Mucosa of descending colon (tissue), 3 donors: ENCODE measurements around the gene GPR37L1. TPM values are rescaled to one million over a fixed set of nuclear protein-coding genes. Genes with fewer than 3 reads are reported as not detected.

Source experiments
- ATAC-seq: fragments of 200-7000 bp; cut with Tn5 transposase; one replicate; pipeline ENCODE4 v1.9.1; 2020; ENCODE audit warnings: mild to moderate bottlenecking, moderate library complexity
- DNase-seq, 3 donors: peaks; one replicate each; pipeline ENCODE4 v3.0.0-alpha.2; 2020
- H3K36me3 ChIP-seq: fragments of 200-600 bp; one replicate; pipeline ENCODE4 v1.8.0; 2021; ENCODE audit warnings: low read depth, mild to moderate bottlenecking
- H3K4me1 ChIP-seq: fragments of 200-600 bp; one replicate; pipeline ENCODE4 v1.8.0; 2021; ENCODE audit warnings: low read depth, mild to moderate bottlenecking
- H3K4me3 ChIP-seq: fragments of 200-600 bp; one replicate; pipeline ENCODE4 v1.8.0; 2021; ENCODE audit warnings: mild to moderate bottlenecking
- H3K9me3 ChIP-seq: fragments of 200-600 bp; one replicate; pipeline ENCODE4 v1.8.0; 2021; ENCODE audit warnings: mild to moderate bottlenecking
- intact Hi-C, 2 donors: fragments of 100-400 bp; cut with DNase I in 1 of 2; cut with micrococcal nuclease in 1 of 2; formaldehyde crosslinking; loops; one replicate each; pipeline versions ENCODE4 v1.11.0 to v1.11.1; 2022; cut with DNase I, micrococcal nuclease
- total RNA-seq, 3 donors: library from RNA; stranded (reverse); fragmentation: NEBNext Ultra II Directional in 2 of 3; extraction: Animal tissue kit (Norgen Biotek cat#: 25700) in 2 of 3; gene quantifications; one replicate each; pipeline versions ENCODE4 v1.2.1 to v1.2.4, GENCODE V29; 2021 to 2023
- TF ChIP-seq, protein P1 (sequence below): fragments of 200-600 bp; IDR thresholded peaks from one replicate; pipeline ENCODE4 v1.8.0; 2022; ENCODE audit warnings: antibody characterized with exemption, mild to moderate bottlenecking
- donor health status: DM: no; HTN: no; CAD: no; lungs with moderate emphysema.
- donor health status: DM: no; HTN: no; CAD: no.
- donor health status: DM: no; HTN: yes; CAD: no.

GPR37L1 gene
- total RNA-seq, 3 donors from 2014 or later = 2.4 to 3.5 (median 2.9) TPM

- ATAC-seq = no peak
- Histone ChIP-seq H3K36me3 (no peaks in the 10 kb centered on the region), H3K4me1 (no peaks in the 10 kb centered on the region), H3K4me3 (no peak overlapping the region), H3K9me3 (no peaks in the 10 kb centered on the region)
- DNase-seq = no peak
- intact Hi-C loops = no loop called here
- TF ChIP-seq, protein P1, sequence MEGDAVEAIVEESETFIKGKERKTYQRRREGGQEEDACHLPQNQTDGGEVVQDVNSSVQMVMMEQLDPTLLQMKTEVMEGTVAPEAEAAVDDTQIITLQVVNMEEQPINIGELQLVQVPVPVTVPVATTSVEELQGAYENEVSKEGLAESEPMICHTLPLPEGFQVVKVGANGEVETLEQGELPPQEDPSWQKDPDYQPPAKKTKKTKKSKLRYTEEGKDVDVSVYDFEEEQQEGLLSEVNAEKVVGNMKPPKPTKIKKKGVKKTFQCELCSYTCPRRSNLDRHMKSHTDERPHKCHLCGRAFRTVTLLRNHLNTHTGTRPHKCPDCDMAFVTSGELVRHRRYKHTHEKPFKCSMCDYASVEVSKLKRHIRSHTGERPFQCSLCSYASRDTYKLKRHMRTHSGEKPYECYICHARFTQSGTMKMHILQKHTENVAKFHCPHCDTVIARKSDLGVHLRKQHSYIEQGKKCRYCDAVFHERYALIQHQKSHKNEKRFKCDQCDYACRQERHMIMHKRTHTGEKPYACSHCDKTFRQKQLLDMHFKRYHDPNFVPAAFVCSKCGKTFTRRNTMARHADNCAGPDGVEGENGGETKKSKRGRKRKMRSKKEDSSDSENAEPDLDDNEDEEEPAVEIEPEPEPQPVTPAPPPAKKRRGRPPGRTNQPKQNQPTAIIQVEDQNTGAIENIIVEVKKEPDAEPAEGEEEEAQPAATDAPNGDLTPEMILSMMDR = no peak
These were observed 5.3 kb downstream of the GPR37L1 start for GRCh38 chr1:202127836-202128622.

GRCh38 chr1:202129453-202130296 lies 7.0 kb downstream of the GPR37L1 start:
- TF ChIP-seq, protein P1 = no peak
- Histone ChIP-seq H3K4me3 (no peak overlapping the region), H3K4me1 (no peaks in the 10 kb centered on the region), H3K36me3 (no peaks in the 10 kb centered on the region), H3K9me3 (no peaks in the 10 kb centered on the region)
- ATAC-seq = no peak
- intact Hi-C loops = no loop called here
- no peak for DNase-seq

DNA sequence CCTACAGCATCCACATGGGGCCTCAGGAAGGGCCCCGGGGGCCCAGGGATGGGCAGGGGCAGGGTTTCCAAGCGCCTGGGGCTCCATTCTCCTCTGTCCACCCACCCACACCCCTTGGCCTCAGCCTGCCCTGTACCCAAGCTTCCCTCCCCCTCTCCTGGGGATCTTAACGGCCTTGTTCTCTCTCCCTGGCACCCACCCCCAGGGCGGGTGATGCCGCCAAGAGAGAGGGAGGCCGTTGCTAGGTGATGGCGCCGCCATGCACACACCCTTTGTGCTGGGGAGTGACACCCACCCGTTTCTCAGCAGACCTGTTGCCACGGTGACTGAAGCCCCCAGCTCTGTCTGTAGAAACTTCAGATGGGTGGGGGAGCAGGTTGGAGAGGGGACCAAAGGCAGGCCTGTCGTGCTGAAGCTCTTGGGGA lies 7.6 kb downstream of the GPR37L1 start:
- H3K36me3 ChIP-seq = no peaks in the 10 kb centered on the region
- intact Hi-C loops = no loop called here
- H3K9me3 ChIP-seq = no peaks in the 10 kb centered on the region
- TF ChIP-seq, protein P1 = no peak
- H3K4me1 ChIP-seq = no peaks in the 10 kb centered on the region
- DNase-seq = no peak
- ATAC-seq = no peak
- H3K4me3 ChIP-seq = no peak overlapping the region

DNA sequence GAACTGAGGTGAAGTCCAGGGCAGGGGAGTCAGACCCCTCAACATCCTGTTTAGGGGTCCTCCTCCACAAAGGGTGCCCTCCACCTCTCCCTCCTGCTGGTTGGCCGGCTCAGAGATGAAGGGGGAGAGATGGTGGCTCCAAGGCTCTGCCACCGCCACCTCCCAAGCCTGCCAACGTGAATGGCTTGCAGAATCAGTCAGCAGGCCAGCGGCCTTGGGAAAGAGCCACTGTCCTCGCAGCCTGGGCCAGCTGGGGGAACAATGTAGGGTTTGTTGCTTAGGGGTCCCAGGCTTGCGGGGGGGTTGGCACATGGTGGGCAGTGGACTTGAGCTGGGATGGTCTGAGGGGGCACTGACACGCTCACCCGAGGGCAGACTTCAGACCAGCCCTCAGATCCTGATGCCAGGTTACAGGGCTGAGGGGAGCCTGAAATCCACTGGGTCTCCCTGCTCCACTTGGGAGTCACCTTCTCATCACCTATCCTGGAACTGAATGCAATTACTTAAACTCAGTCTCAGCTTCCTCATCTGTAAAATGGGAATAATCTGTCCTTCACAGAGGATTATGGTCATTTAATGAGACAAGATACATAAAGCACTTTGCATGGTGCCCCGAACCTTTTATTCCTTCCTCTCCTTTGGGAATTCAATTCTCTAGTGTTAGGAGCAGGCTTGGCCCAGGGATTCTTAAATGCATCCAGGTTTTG lies 8.3 kb downstream of the GPR37L1 start:
- Histone ChIP-seq H3K36me3 (no peaks in the 10 kb centered on the region), H3K4me3 (no peak overlapping the region), H3K9me3 (no peaks in the 10 kb centered on the region), H3K4me1 (no peaks in the 10 kb centered on the region)
- TF ChIP-seq, protein P1 = no peak
- no peak for ATAC-seq
- intact Hi-C loops = no loop called here
- DNase-seq = no peak

- DNase-seq = peak in 2 of 3 donors; percentile 38 to 66
- intact Hi-C loops = no loop called here
- Histone ChIP-seq H3K4me1 (no peaks in the 10 kb centered on the region), H3K4me3 (no peak overlapping the region), H3K36me3 (no peaks in the 10 kb centered on the region), H3K9me3 (no peaks in the 10 kb centered on the region)
- peak; percentile 28 for ATAC-seq
- TF ChIP-seq, protein P1 = no peak
These were observed 9.5 kb downstream of the GPR37L1 start for GRCh38 chr1:202131956-202132821.
